Sigmoid colon (tissue), 7 donors: ENCODE measurements around the gene KRTAP1-1. TPM values are rescaled to one million over a fixed set of nuclear protein-coding genes. Genes with fewer than 3 reads are reported as not detected.

Source experiments
- DNase-seq: peaks from one replicate; pipeline ENCODE4 v3.0.0-alpha.2; 2019
- H3K27ac ChIP-seq, 4 donors: fragments of 200-600 bp; sonication (generic); one replicate each; pipeline ENCODE4 v1.5.1; 2016 to 2019; ENCODE audit warnings: mild to moderate bottlenecking in 1 of 4
- H3K27me3 ChIP-seq, 3 donors: fragments of 200-600 bp; sonication (generic); one replicate each; pipeline ENCODE4 v1.5.1; 2019; ENCODE audit warnings: mild to moderate bottlenecking in 1 of 3
- H3K36me3 ChIP-seq, 4 donors: fragments of 200-600 bp; sonication (generic); one replicate each; pipeline ENCODE4 v1.5.1; 2016 to 2019
- H3K4me1 ChIP-seq, 4 donors: fragments of 200-600 bp; sonication (generic); one replicate each; pipeline ENCODE4 v1.5.1; 2017 to 2019
- H3K4me3 ChIP-seq, 4 donors: fragments of 200-600 bp; sonication (generic); one replicate each; pipeline ENCODE4 v1.5.1; 2017 to 2019; ENCODE audit warnings: mild to moderate bottlenecking in 2 of 4, moderate library complexity in 1 of 4
- H3K9me3 ChIP-seq, 4 donors: fragments of 200-600 bp in 3 of 4; sonication (generic) in 3 of 4; one replicate each; pipeline versions ENCODE4 v1.5.1 to v1.6.1; 2013 to 2019
- CTCF ChIP-seq, 4 experiments: fragments of 450-650 bp in 3 of 4; fragments of 200-600 bp in 1 of 4; IDR thresholded peaks; one replicate each; pipeline ENCODE4 v1.5.1; 2016 to 2019; ENCODE audit warnings: antibody characterized with exemption in 4 of 4, mild to moderate bottlenecking in 3 of 4, moderate library complexity in 2 of 4
- EP300 ChIP-seq, 4 donors: sonication (generic); formaldehyde crosslinking; IDR thresholded peaks; one replicate each; pipeline ENCODE4 v1.6.1; 2017; ENCODE audit warnings: antibody characterized with exemption in 4 of 4
- POLR2A ChIP-seq, 2 donors: fragments of 450-650 bp; IDR thresholded peaks; one replicate each; pipeline ENCODE4 v1.6.1; 2016; ENCODE audit warnings: antibody characterized with exemption in 2 of 2, mild to moderate bottlenecking in 2 of 2, moderate library complexity in 2 of 2
- POLR2AphosphoS5 ChIP-seq, 4 donors: sonication (generic); formaldehyde crosslinking; IDR thresholded peaks; one replicate each; pipeline ENCODE4 v1.6.1; 2017; ENCODE audit warnings: antibody characterized with exemption in 4 of 4
- WGBS, 2 donors: extraction: QIAGEN DNeasy Blood & Tissue Kit; methylation state at CpG; one replicate each; pipeline ENCODE4 v1.1.7; 2013; 5-methylcytosine and 5-hydroxymethylcytosine counted together
- intact Hi-C: fragments of 100-400 bp; cut with DNase I; formaldehyde crosslinking; loops from one replicate; pipeline ENCODE4 v1.15.1; 2023
- polyA plus RNA-seq, 3 donors: library from polyadenylated mRNA; stranded (reverse); fragments of 200-250 nt; gene quantifications; one replicate each; pipeline ENCODE4 v1.2.3, GENCODE V29; 2013
- total RNA-seq, 4 donors: library from RNA; depleted of rRNA; stranded (reverse); fragments of >200 nt; gene quantifications; one replicate each; pipeline ENCODE4 v1.1.0, GENCODE V29; 2016
- donor health status: healthy with polysubstance abuse.
- donor health status: Bipolar disorder and iron deficiency.
- donor health status: healthy.

KRTAP1-1 gene
- total and polyA plus RNA-seq, 7 donors: not detected

- no peak for DNase-seq
- 72 to 80% methylated on average over 7 of the region's 7 CpGs for WGBS, 2 donors
- Histone ChIP-seq H3K4me1 (no peaks in the 10 kb centered on the region), H3K27me3 (no peaks in the 10 kb centered on the region), H3K36me3 (no peaks in the 10 kb centered on the region), H3K4me3 (no peak overlapping the region), H3K9me3 (no peaks in the 10 kb centered on the region), H3K27ac (no peak overlapping the region)
- intact Hi-C loops: no loop called here
- TF ChIP-seq POLR2A (IDR thresholded peaks at IDR 0.05) (no peak), CTCF (IDR thresholded peaks at IDR 0.05) (no peak), EP300 (IDR thresholded peaks at IDR 0.05) (no peak), POLR2AphosphoS5 (IDR thresholded peaks at IDR 0.05) (no peak)
Observed at GRCh38 chr17:41015454-41015853, 25.8 kb downstream of the KRTAP1-1 start.

GRCh38 chr17:41013606-41014005, 27.6 kb downstream of the KRTAP1-1 start:
- no peak for DNase-seq
- H3K4me1 ChIP-seq: no peaks in the 10 kb centered on the region
- WGBS, 2 donors: 32 to 50% methylated on average over 1 of the region's 1 CpG

GRCh38 chr17:41013181-41013580, 28.1 kb downstream of the KRTAP1-1 start:
- H3K9me3 ChIP-seq: no peaks in the 10 kb centered on the region
- TF ChIP-seq POLR2A (IDR thresholded peaks at IDR 0.05) (no peak), CTCF (IDR thresholded peaks at IDR 0.05) (no peak), EP300 (IDR thresholded peaks at IDR 0.05) (no peak), POLR2AphosphoS5 (IDR thresholded peaks at IDR 0.05) (no peak)
- H3K36me3 ChIP-seq: no peaks in the 10 kb centered on the region
- 83 to 87% methylated on average over 3 of the region's 3 CpGs for WGBS, 2 donors
- H3K27ac ChIP-seq: no peak overlapping the region
- no peak for DNase-seq
- H3K4me1 ChIP-seq: no peaks in the 10 kb centered on the region
- no peaks in the 10 kb centered on the region for H3K27me3 ChIP-seq
- intact Hi-C loops: no loop called here
- H3K4me3 ChIP-seq: no peak overlapping the region

More at GRCh38 chr17:41013606-41014005, 27.6 kb downstream of the KRTAP1-1 start:
- H3K27me3 ChIP-seq: no peaks in the 10 kb centered on the region
- intact Hi-C loops: no loop called here
- H3K27ac ChIP-seq: no peak overlapping the region
- no peaks in the 10 kb centered on the region for H3K36me3 ChIP-seq
- TF ChIP-seq CTCF (IDR thresholded peaks at IDR 0.05) (no peak), EP300 (IDR thresholded peaks at IDR 0.05) (no peak), POLR2A (IDR thresholded peaks at IDR 0.05) (no peak), POLR2AphosphoS5 (IDR thresholded peaks at IDR 0.05) (no peak)
- no peak overlapping the region for H3K4me3 ChIP-seq
- no peaks in the 10 kb centered on the region for H3K9me3 ChIP-seq

DNA sequence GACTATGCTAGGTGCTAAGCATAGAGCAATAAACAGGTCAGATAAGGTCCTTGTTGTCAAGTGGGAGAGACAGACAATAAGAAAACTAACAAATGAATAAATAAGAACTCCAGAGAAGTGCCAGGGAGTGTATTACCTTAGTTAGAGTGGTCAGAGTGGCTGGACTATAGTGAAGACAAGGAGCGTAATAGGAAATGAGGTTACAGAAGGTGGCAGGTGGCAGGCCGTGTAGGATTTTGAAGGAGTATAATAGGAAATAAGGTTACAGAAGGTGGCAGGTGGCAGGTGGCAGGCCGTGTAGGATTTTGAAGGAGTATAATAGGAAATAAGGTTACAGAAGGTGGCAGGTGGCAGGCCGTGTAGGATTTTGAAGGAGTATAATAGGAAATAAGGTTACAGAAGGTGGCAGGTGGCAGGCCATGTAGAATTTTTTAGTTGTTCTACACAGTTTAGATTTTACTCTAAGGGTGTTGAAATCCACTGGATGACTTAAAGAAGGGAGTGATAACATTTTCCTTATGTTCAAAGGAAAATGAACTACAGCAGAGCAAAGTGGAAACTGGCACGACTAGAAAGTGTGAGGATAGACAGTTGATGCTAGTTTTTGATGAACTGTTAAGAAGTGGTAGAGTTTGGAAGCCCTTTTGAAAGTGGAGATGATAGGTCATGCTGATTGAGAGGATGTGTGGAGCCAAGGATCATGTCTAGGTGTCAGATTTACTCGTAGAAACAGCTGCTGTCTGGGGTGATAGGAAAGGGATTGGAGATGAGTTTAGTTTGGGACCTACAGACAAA, 28.7 kb downstream of the KRTAP1-1 start:
- no peaks in the 10 kb centered on the region for H3K27me3 ChIP-seq
- intact Hi-C loops: no loop called here
- 77 to 78% methylated on average over 6 of the region's 6 CpGs for WGBS, 2 donors

More for the DNA sequence above, 28.7 kb downstream of the KRTAP1-1 start:
- no peaks in the 10 kb centered on the region for H3K4me1 ChIP-seq
- TF ChIP-seq POLR2AphosphoS5 (IDR thresholded peaks at IDR 0.05): no peak
- no peak for TF ChIP-seq POLR2A (IDR thresholded peaks at IDR 0.05)
- no peak for TF ChIP-seq CTCF (IDR thresholded peaks at IDR 0.05)
- TF ChIP-seq EP300 (IDR thresholded peaks at IDR 0.05): no peak
- H3K27ac ChIP-seq: no peak overlapping the region
- no peaks in the 10 kb centered on the region for H3K36me3 ChIP-seq
- no peaks in the 10 kb centered on the region for H3K9me3 ChIP-seq
- H3K4me3 ChIP-seq: no peak overlapping the region
- DNase-seq: no peak
